Erythroblast (primary cell): ENCODE results near the gene CPNE2.
A peak's percentile ranks its signal among the peaks of the same experiment; 100 is the strongest.

Experiments used
- DNase-seq, 2 experiments: peaks; one replicate each; lab custom pipeline; 2025; lab: John Stamatoyannopoulos, UW
- GATA1 ChIP-seq: IDR thresholded peaks from 2 replicates; pipeline ENCODE4 v1.6.1; 2011; ENCODE audit warnings: low read depth, mild to moderate bottlenecking, control low read depth, low read length, moderate library complexity
- POLR2A ChIP-seq: IDR thresholded peaks from 2 replicates; pipeline ENCODE4 v1.6.1; 2011; ENCODE audit warnings: mild to moderate bottlenecking, low read length

CPNE2 gene

GRCh38 chr16:57156351-57156703, 63.9 kb downstream of the CPNE2 start:
- no peak for DNase-seq
- TF ChIP-seq POLR2A (no peak), GATA1 (no peak)

DNA sequence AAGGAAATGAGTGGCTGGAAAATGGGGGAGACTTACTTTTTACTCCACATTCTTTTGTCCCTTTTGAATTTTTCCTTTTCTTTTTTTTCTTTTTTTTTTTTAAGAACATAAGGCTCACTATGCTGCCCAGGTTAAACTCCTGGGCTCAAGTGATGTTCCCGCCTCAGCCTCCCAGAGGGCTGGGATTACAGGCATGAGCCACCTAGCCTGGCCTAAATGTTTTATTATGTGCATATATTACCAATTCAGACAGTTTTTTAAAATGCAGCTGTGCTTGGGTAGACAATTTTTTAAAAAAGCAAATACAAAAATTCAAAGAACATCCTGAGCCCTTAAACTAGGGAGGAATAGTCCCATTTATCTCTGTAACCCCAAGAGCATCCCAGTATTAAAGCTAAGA, 65.2 kb downstream of the CPNE2 start:
- TF ChIP-seq GATA1 (no peak), POLR2A (no peak)
- no peak for DNase-seq

GRCh38 chr16:57159447-57159846, 67.1 kb downstream of the CPNE2 start:
- DNase-seq, result no peak
- TF ChIP-seq POLR2A, result no peak
- no peak for TF ChIP-seq GATA1

DNA sequence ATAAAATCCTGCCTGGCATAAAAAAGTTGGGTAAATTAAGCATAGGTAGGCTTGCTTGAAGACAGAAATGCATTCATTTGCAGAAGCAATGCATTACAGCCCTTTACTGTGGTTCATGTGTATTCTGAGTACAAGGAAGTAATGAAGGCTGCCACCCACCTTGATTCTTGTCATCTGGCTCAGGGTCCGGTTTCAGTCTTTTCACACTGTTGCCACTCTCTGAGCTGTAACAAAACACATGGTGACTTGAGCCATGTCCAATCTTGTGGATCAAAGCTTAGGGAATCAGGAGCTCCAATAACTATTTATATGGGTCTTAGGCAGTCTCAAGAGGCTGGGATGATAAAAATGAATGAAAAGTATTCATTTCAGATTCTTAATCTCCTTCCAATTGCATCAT, 71.5 kb downstream of the CPNE2 start:
- TF ChIP-seq POLR2A (no peak), GATA1 (no peak)
- DNase-seq, result no peak

GRCh38 chr16:57165483-57165882, 73.1 kb downstream of the CPNE2 start:
- no peak for DNase-seq
- TF ChIP-seq GATA1 (no peak), POLR2A (no peak)

- no peak for TF ChIP-seq GATA1
- TF ChIP-seq POLR2A, result no peak
- DNase-seq, result peak; percentile 28 to 70
Measured at GRCh38 chr16:57165938-57166337, 73.6 kb downstream of the CPNE2 start.

GRCh38 chr16:57166451-57166850, 74.1 kb downstream of the CPNE2 start:
- TF ChIP-seq POLR2A (no peak), GATA1 (no peak)
- no peak for DNase-seq

- DNase-seq, result no peak
- TF ChIP-seq GATA1 (no peak), POLR2A (no peak)
Measured at GRCh38 chr16:57166951-57167350, 74.6 kb downstream of the CPNE2 start.

GRCh38 chr16:57167538-57167937, 75.2 kb downstream of the CPNE2 start:
- no peak for DNase-seq
- no peak for TF ChIP-seq GATA1
- TF ChIP-seq POLR2A, result no peak

DNA sequence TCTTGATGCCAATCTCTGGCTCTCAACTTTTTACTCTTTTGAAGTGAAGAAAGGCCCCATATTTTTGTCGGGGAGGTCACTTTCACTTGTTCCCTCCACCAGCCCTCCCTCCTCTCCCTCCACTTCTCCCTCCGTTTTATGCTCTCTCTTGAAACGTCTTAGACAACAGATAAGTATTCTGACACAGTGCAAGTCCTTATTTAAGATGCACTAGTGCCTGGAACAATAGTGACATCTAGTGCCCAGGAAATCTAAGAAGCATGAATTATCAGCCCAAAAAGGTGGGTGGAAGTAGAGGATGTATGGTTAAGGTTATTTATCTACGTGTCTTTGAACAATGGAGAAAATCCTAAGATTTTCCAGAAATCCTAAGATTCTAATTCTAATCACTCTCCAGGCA, 75.6 kb downstream of the CPNE2 start:
- TF ChIP-seq GATA1, result no peak
- TF ChIP-seq POLR2A, result no peak
- DNase-seq, result peak; percentile 51 to 52

- TF ChIP-seq GATA1, result no peak
- TF ChIP-seq POLR2A, result no peak
- DNase-seq, result no peak
Measured at GRCh38 chr16:57169327-57169726, 76.9 kb downstream of the CPNE2 start.

DNA sequence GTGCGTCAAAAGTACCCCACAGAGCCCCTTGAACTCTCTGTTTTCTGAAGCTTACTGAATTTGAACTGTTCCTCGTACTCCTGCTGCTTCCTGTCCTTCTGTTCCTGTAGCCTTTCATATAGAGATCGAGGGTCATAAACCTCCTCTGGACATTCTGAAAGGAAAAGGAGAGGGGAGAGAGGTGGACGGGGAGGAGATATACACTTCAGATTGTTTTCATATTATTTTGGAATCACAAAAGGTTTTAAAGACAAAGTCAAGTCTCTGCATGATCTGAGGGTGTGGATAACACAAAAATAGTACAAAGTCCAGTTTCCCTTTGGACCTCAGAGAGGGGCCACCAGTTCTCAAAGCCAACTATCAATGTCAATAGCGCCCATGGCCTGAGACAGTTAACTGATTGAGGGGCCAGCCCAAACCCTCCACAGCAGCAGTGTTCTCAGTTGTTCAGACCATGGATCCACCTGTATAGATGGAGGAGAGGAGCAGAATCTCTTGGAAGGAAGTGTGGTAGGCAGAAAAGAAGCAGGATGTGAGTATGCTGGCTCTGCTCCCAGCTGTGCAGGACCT, 80.4 kb downstream of the CPNE2 start:
- no peak for DNase-seq

GRCh38 chr16:57175896-57176295, 83.5 kb downstream of the CPNE2 start:
- TF ChIP-seq GATA1, result no peak
- TF ChIP-seq POLR2A, result no peak
- DNase-seq, result no peak

More for the DNA sequence above, 80.4 kb downstream of the CPNE2 start:
- no peak for TF ChIP-seq GATA1
- TF ChIP-seq POLR2A, result no peak

DNA sequence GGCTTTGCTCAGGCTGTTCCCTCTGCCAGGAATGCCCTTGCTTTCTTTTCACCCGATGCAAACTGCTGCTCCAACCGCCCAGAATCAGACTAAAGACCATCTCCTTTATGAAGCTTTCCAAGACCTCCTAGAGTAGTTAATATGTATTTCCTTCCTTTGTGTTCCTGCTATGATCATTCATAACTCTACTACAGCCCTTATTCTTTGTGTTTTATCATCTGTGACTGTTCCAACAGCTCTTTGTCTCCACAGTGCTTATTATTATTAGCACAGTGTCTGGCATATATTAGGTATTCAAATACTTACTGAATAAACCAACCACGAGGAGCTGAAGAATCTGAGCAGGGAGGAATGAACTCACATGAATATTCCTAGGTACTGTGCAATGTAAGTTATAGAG, 85.8 kb downstream of the CPNE2 start:
- no peak for DNase-seq

GRCh38 chr16:57178793-57179212, 86.4 kb downstream of the CPNE2 start:
- TF ChIP-seq GATA1 (no peak), POLR2A (no peak)
- DNase-seq, result no peak

More for the DNA sequence above, 85.8 kb downstream of the CPNE2 start:
- TF ChIP-seq POLR2A (no peak), GATA1 (no peak)
